ENCODE results near the gene TRMT1. TPM values are rescaled to one million over a fixed set of nuclear protein-coding genes. Genes with fewer than 3 reads are reported as not detected.

TRMT1 gene
- total RNA-seq, 1 experiment from 2014 or later, result 42.6 TPM

DNA sequence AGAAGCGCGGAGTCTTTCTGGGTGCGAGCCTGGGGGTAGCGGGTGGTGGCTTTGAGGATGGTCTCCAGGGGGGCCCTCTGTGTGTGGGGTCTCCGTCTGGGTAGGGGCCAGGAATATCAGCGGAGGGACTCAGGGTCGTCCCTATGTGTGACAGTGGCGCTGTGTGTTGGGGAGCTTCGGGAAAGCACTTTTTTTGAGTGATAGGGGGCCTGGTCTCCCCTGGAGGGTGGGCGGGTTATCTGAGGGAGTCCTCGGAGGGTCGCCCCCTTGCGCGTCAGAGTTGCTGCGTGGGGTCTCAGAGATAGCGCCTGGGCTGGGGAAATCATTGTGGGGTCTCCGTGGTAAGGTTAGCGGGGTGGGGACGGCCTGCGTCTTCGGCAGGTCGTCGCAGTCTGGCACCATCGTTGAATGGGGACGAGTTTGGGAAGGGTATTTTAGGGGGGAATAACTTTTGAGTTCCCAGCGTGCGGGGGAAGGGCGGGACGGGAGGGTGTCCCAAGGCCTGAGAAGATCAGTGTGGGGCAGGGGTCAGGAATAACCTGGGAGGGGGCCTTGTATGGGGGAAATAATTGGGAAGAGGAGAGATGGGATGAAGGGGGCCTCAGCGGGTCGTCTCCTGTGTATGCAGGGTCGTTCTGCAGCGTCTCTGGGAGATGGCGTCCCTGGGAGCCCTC is 34.5 kb upstream of the TRMT1 start:
- H3K36me3 ChIP-seq (ENCODE audit: control insufficient read depth, insufficient read depth, low read length), result peaks cover 2% of the 10 kb centered on the region; the same call in 1 of the 2 replicates
- Mint-ChIP-seq H3K27ac (ENCODE audit: unreplicated experiment) (peak overlapping the region; percentile 98), H3K4me1 (ENCODE audit: low read depth, unreplicated experiment) (peaks cover 23% of the 10 kb centered on the region), H3K9me3 (ENCODE audit: unreplicated experiment) (no peaks in the 10 kb centered on the region), H3K36me3 (ENCODE audit: insufficient read depth, unreplicated experiment) (peaks cover 61% of the 10 kb centered on the region), H3K27me3 (ENCODE audit: insufficient read depth, unreplicated experiment) (peaks cover 4% of the 10 kb centered on the region), H3K4me3 (ENCODE audit: unreplicated experiment) (peak overlapping the region; percentile 83)
- peak overlapping the region; percentile 62 for H3K4me3 ChIP-seq (ENCODE audit: low read depth, low read length)
- no peaks in the 10 kb centered on the region for H3K9me3 ChIP-seq
- H3K4me1 ChIP-seq, result peaks cover 12% of the 10 kb centered on the region
- ChIA-PET POLR2A (interaction anchor here (1.3 kb wide), 1 partner anchor 17 kb away, joined by 5 read pairs; no protein-coding TSS in a partner anchor), CTCF (interaction anchor here (0.6 to 1.8 kb wide), 4 partner anchors 9 to 111 kb away, joined by 3 to 9 read pairs (median 5); no protein-coding TSS in a partner anchor)
- TSS peak; percentile 42 for BruUV-seq (replicated peaks)
- DNase-seq, result peak in 1 of 2 experiments; percentile 43
- TF ChIP-seq, protein P1, sequence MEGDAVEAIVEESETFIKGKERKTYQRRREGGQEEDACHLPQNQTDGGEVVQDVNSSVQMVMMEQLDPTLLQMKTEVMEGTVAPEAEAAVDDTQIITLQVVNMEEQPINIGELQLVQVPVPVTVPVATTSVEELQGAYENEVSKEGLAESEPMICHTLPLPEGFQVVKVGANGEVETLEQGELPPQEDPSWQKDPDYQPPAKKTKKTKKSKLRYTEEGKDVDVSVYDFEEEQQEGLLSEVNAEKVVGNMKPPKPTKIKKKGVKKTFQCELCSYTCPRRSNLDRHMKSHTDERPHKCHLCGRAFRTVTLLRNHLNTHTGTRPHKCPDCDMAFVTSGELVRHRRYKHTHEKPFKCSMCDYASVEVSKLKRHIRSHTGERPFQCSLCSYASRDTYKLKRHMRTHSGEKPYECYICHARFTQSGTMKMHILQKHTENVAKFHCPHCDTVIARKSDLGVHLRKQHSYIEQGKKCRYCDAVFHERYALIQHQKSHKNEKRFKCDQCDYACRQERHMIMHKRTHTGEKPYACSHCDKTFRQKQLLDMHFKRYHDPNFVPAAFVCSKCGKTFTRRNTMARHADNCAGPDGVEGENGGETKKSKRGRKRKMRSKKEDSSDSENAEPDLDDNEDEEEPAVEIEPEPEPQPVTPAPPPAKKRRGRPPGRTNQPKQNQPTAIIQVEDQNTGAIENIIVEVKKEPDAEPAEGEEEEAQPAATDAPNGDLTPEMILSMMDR (IDR thresholded peaks at IDR 0.05; ENCODE audit: insufficient read depth in 1 of 2, low read depth in 1 of 2, low read length in 1 of 2, severe bottlenecking in 1 of 2, unreplicated experiment in 1 of 2), result no peak
- intact Hi-C loops (cut with micrococcal nuclease; ENCODE audit: unreplicated experiment), result loop anchor here (1.0 to 5.0 kb wide), 4 partner anchors 14 to 359 kb away; partner anchors contain the start of genes JUNB and TRMT1
- H3K27me3 ChIP-seq (replicated peaks; ENCODE audit: control insufficient read depth, insufficient read depth, low read length), result no peaks in the 10 kb centered on the region

DNA sequence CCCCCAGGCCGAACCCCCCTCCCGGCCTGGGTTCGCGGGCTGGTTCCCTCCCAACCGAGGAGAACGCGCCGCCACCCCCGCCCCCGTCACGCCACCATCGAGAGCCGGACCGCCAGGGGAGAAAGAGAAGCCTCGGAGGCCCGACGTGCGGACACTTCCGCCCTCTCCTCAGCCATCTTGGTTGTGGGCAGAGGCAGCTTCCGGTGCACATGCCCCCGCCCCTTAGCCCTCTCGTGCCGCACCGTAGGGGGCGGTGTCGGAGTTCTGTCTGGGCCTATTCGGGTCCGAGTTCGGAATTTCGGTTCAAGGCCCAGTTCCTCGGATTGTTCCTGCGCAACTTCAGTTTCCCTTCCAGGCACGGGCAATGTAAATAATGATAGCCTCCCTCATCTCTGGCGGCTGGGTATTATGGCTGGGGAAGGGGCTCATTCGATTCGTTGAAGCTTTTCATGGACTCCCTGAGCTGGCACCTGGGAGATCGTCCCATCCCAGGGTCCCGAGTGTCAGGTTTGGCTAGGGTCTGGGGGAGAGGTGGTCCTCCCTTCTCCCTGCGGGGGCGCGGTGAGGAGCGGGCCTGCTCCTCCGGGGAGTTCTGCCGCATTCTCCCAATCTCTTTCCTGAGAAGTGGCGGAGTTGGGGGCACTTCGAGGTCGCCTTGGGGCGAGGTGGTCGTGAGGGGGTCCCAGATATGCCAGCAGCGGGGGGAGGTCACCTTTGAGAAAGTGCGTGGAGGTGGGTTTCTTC is 33.8 kb upstream of the TRMT1 start, which contains the start of the genes IER2 and STX10:
IER2 (plus strand) TSS at position 225 of the 744 bp plus-strand sequence. CDS start 2,776 bp downstream, outside the sequence.
STX10 (minus strand) TSS at position 189 of the 744 bp plus-strand sequence. CDS start 202 bp downstream, outside the sequence.
- Mint-ChIP-seq H3K36me3 (ENCODE audit: insufficient read depth, unreplicated experiment) (peaks cover 54% of the 10 kb centered on the region), H3K4me1 (ENCODE audit: low read depth, unreplicated experiment) (peaks cover 23% of the 10 kb centered on the region), H3K27me3 (ENCODE audit: insufficient read depth, unreplicated experiment) (peaks cover 4% of the 10 kb centered on the region), H3K4me3 (ENCODE audit: unreplicated experiment) (peak within 1 kb of the TSS; percentile 83), H3K27ac (ENCODE audit: unreplicated experiment) (peak within 1 kb of the TSS; percentile 98), H3K9me3 (ENCODE audit: unreplicated experiment) (no peaks in the 10 kb centered on the region)
- peak; percentile 93 to 94 for DNase-seq
- TF ChIP-seq, protein P1 (IDR thresholded peaks at IDR 0.05; ENCODE audit: insufficient read depth in 1 of 2, low read depth in 1 of 2, low read length in 1 of 2, severe bottlenecking in 1 of 2, unreplicated experiment in 1 of 2), result peak; percentile 27 to 63
- no TSS peak for BruUV-seq (replicated peaks)
- Histone ChIP-seq H3K4me3 (ENCODE audit: low read depth, low read length) (peak within 1 kb of the TSS; percentile 62), H3K36me3 (ENCODE audit: control insufficient read depth, insufficient read depth, low read length) (peaks cover 2% of the 10 kb centered on the region; the same call in 1 of the 2 replicates), H3K4me1 (peaks cover 5% of the 10 kb centered on the region), H3K27me3 (replicated peaks; ENCODE audit: control insufficient read depth, insufficient read depth, low read length) (no peaks in the 10 kb centered on the region), H3K9me3 (no peaks in the 10 kb centered on the region)
- intact Hi-C loops (cut with micrococcal nuclease; ENCODE audit: unreplicated experiment), result loop anchor here (1.0 to 5.0 kb wide), 4 partner anchors 14 to 358 kb away; partner anchors contain the start of genes JUNB and TRMT1
- POLR2A ChIA-PET, result interaction anchor here (0.5 to 1.3 kb wide), 5 partner anchors 15 to 1776 kb away, joined by 3 to 8 read pairs (median 5); partner anchors contain the start of genes NACC1 and SWSAP1
- CTCF ChIA-PET, result interaction anchor here (0.6 to 1.8 kb wide), 5 partner anchors 8 to 474 kb away, joined by 3 to 9 read pairs (median 7); no protein-coding TSS in a partner anchor
